Cardiac atrium fibroblast (primary cell): Measurements from ENCODE around the gene CD3E. TPM values are rescaled to one million over a fixed set of nuclear protein-coding genes. Genes with fewer than 3 reads are reported as not detected.

Source experiments
- total RNA-seq: library from RNA; depleted of rRNA; stranded (reverse); fragments of >200 nt; gene quantifications from 2 replicates; pipeline ENCODE4 v1.2.3, GENCODE V29; 2015

The CD3E gene
- total RNA-seq: not detected in 2 replicates

DNA sequence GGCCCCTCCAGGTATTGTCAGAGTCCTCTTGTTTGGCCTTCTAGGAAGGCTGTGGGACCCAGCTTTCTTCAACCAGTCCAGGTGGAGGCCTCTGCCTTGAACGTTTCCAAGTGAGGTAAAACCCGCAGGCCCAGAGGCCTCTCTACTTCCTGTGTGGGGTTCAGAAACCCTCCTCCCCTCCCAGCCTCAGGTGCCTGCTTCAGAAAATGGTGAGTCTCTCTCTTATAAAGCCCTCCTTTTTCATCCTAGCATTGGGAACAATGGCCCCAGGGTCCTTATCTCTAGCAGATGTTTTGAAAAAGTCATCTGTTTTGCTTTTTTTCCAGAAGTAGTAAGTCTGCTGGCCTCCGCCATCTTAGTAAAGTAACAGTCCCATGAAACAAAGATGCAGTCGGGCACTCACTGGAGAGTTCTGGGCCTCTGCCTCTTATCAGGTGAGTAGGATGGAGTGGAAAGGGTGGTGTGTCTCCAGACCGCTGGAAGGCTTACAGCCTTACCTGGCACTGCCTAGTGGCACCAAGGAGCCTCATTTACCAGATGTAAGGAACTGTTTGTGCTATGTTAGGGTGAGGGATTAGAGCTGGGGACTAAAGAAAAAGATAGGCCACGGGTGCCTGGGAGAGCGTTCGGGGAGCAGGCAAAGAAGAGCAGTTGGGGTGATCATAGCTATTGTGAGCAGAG lies at the start of gene CD3E:
TSS of gene CD3E (plus strand) at position 163 of the 681 bp plus-strand sequence. CDS start at position 386, 223 bp downstream.

GRCh38 chr11:118263695-118264568 lies 40.6 kb upstream of the CD3E start, which contains the start of gene MPZL2:
Gene MPZL2 (minus strand): TSS chr11:118264297. CDS start chr11:118264153, 144 bp downstream.

DNA sequence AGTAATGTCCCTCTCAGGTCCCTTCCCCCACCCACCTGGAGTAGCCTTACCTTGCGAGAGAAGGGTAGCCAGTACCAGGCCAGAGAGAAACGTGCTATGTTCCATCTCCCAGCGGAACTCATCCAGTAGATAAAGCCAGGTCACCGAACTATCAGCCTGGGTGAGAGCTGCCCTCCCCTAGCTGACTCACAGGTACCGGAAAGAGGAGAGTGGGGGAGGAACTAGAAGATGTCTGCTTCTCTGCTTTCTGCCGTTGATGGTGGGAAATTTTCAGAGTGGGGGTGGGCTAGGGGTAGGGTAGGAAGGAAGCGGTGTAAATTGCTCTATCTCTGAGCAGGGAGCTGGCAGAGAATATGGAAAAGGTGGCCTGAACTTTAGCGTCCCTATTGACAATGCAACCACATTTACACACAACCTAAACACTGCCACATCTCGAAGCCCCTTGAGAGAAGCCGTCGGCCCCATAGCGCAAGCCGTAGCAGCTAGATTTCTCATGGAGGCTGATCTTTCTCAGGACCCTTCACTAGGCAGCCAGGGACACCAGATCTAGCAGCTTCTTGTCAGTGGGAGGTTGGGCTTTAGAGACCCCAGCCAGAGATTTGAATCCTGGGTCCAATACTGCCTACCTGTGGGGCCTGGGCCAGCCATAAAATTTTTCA lies 38.1 kb downstream of the CD3E start, which contains the start of gene CD3D:
TSS of gene CD3D (minus strand) at position 203 of the 659 bp plus-strand sequence. CDS start at position 105, 98 bp downstream.

DNA sequence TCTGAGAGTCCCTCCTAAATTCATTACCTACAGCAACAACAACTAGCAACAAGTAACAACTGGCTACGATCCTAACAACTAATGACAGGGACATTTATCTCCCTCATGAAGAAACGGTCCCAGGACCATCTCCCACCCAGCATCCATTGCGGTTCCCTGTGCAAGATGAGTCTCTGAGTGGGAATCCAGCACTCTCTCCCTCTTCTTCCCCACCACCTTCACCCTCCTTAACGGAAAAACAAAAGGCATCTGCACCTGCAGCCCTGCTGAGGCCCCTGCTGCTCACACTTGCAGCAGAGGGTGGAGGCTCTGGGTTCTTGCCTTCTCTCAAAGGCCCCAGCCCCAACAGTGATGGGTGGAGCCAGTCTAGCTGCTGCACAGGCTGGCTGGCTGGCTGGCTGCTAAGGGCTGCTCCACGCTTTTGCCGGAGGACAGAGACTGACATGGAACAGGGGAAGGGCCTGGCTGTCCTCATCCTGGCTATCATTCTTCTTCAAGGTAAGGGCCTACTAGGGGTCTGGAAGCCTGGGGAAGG lies 39.5 kb downstream of the CD3E start, which contains the start of gene CD3G:
TSS of gene CD3G (plus strand) at position 364 of the 535 bp plus-strand sequence. CDS start at position 444, 80 bp downstream.

DNA sequence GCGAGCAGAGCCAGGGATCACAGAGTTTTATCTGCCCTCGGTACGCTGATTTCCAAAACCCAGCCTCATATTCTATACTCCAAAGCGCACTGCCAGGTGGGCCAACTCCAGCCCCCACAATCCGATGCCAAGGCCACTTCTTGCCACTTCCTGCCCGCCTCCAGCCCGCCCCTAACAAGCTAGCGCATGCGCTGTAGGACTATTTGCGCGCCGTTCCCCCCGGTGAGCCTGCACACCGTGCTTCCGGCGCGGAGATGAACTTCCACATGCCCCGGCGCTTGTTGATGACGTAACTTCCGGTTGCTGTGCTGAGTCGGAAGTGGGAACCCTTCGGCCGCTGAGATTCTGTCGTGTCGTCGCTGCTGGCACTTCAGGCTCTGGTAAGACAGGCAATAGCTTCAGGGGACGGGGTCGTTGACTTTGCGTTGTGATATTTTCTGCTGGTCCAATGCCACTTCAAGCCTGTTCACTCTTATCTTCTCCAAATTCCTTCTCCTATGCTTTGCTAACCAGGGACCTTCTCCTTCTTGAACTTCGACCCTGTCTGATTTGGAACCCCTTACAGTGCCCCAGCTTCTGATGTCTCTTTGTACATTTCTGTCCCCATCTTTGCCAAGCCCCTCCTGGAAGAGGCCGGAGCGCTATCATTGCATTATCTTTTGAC lies 54.9 kb downstream of the CD3E start, which contains the start of gene UBE4A:
TSS of gene UBE4A (plus strand) at position 306 of the 664 bp plus-strand sequence. CDS start 5,481 bp downstream, outside the sequence.

Other genes starting within 250 kb of the CD3E start
- gene TMPRSS4, start 227.7 kb upstream of the CD3E start, total RNA-seq: not detected in 2 replicates
- gene SMIM35, start 217.8 kb upstream of the CD3E start, total RNA-seq: not detected in 2 replicates
- gene SCN4B, start 151.9 kb upstream of the CD3E start, total RNA-seq: not detected in 2 replicates
- gene SCN2B, start 128.1 kb upstream of the CD3E start, total RNA-seq: 0.16 TPM in 1 of 2 replicates, not detected in the other
- gene JAML, start 79.7 kb upstream of the CD3E start, total RNA-seq: not detected in 2 replicates
- 0.49 TPM in 1 of 2 replicates, not detected in the other for gene MPZL3, start 52.4 kb upstream of the CD3E start, total RNA-seq
- 0.18 and 0.65 TPM in 2 replicates for gene MPZL2, start 40.4 kb upstream of the CD3E start, total RNA-seq
- not detected in 2 replicates for gene CD3D, start 38.0 kb downstream of the CD3E start, total RNA-seq
- gene CD3G, start 39.6 kb downstream of the CD3E start, total RNA-seq: not detected in 2 replicates
- 31.8 and 36.5 TPM in 2 replicates for gene UBE4A, start 54.9 kb downstream of the CD3E start, total RNA-seq
- 40.3 and 41.5 TPM in 2 replicates for gene ATP5MG, start 96.9 kb downstream of the CD3E start, total RNA-seq
- gene KMT2A, start 131.8 kb downstream of the CD3E start, total RNA-seq: 18.8 and 20.1 TPM in 2 replicates
- not detected in 2 replicates for gene TTC36, start 222.7 kb downstream of the CD3E start, total RNA-seq
- gene TMEM25, start 226.5 kb downstream of the CD3E start, total RNA-seq: 4.2 and 6.0 TPM in 2 replicates